ENCODE results near the gene CAV3.

CAV3 gene

GRCh38 chr3:8762607-8763377, 29.2 kb downstream of the CAV3 start:
- no peak for FAIRE-seq

- FAIRE-seq: no peak
Measured at GRCh38 chr3:8764528-8764927, 30.9 kb downstream of the CAV3 start.

- no peak for FAIRE-seq
Measured at GRCh38 chr3:8765528-8765927, 31.9 kb downstream of the CAV3 start.

- no peak for FAIRE-seq
Measured at GRCh38 chr3:8766148-8766547, 32.5 kb downstream of the CAV3 start.

GRCh38 chr3:8767256-8767666, 33.7 kb downstream of the CAV3 start:
- no peak for FAIRE-seq

- no peak for FAIRE-seq
Measured at GRCh38 chr3:8767667-8768363, 34.2 kb downstream of the CAV3 start.

- FAIRE-seq: no peak
Measured at GRCh38 chr3:8768364-8769087, 34.9 kb downstream of the CAV3 start.

GRCh38 chr3:8769088-8769822, 35.7 kb downstream of the CAV3 start, which contains the start of gene OXTR:
TSS of gene OXTR (minus strand) at chr3:8769613. CDS start at chr3:8768187, 1,426 bp downstream.
- FAIRE-seq: no peak

GRCh38 chr3:8773941-8774542, 40.4 kb downstream of the CAV3 start:
- FAIRE-seq: no peak

GRCh38 chr3:8775181-8775580, 41.6 kb downstream of the CAV3 start:
- no peak for FAIRE-seq

- FAIRE-seq: no peak
Measured at GRCh38 chr3:8775602-8776001, 42.0 kb downstream of the CAV3 start.

- FAIRE-seq: no peak
Measured at GRCh38 chr3:8776406-8776805, 42.8 kb downstream of the CAV3 start.

GRCh38 chr3:8777201-8777977, 43.8 kb downstream of the CAV3 start:
- FAIRE-seq: no peak

- FAIRE-seq: no peak
Measured at GRCh38 chr3:8777978-8778267, 44.3 kb downstream of the CAV3 start.

- FAIRE-seq: no peak
Measured at GRCh38 chr3:8778475-8778874, 44.9 kb downstream of the CAV3 start.

- no peak for FAIRE-seq
Measured at GRCh38 chr3:8780279-8780678, 46.7 kb downstream of the CAV3 start.

GRCh38 chr3:8784676-8785435, 51.3 kb downstream of the CAV3 start:
- FAIRE-seq: no peak

GRCh38 chr3:8790529-8790928, 56.9 kb downstream of the CAV3 start:
- no peak for FAIRE-seq

- FAIRE-seq: no peak
Measured at GRCh38 chr3:8793242-8793641, 59.6 kb downstream of the CAV3 start.

GRCh38 chr3:8794247-8794646, 60.6 kb downstream of the CAV3 start:
- FAIRE-seq: no peak

All from endometrium (tissue), 2 donors.